Naive thymus-derived CD4-positive, alpha-beta T cell (primary cell): Measurements from ENCODE around the gene MAL. TPM values are rescaled to one million over a fixed set of nuclear protein-coding genes. Genes with fewer than 3 reads are reported as not detected.
A peak's percentile ranks its signal among the peaks of the same experiment; 100 is the strongest.

Experiments
- ATAC-seq: fragments of 150-1000 bp; cut with Tn5 transposase; 2 replicates; pipeline ENCODE4 v1.10.0; 2021; ENCODE audit warnings: mild to moderate bottlenecking, moderate library complexity
- CTCF ChIA-PET: fragments of 350-600 bp; sonication (Branson Sonifier 250); formaldehyde crosslinking; loops from one replicate; lab custom pipeline; 2021; ENCODE audit warnings: antibody characterized with exemption; lab: Charles Lee
- POLR2A ChIA-PET: fragments of 350-600 bp; sonication (Branson Sonifier 250); formaldehyde crosslinking; loops from one replicate; lab custom pipeline; 2021; ENCODE audit warnings: antibody characterized with exemption, inconsistent platforms; lab: Charles Lee
- DNase-seq, 9 donors: peaks; one replicate each; pipeline versions ENCODE4 v3.0.0 to v3.0.0-alpha.2; 2020 to 2022; ENCODE audit warnings: mixed read lengths in 1 of 9
- H3K27ac ChIP-seq: one replicate; pipeline ENCODE4 v1.7.0; 2013; ENCODE audit warnings: mild to moderate bottlenecking, low read depth, low read length, moderate library complexity
- H3K27me3 ChIP-seq, 2 donors: one replicate each; pipeline ENCODE4 v1.7.0; 2013; ENCODE audit warnings: low read length in 2 of 2, mild to moderate bottlenecking in 2 of 2, moderate library complexity in 2 of 2; ENCODE audit not compliant: control insufficient read depth in 2 of 2, insufficient read depth in 2 of 2
- H3K36me3 ChIP-seq, 3 experiments: 1 replicate in 2 of 3; 2 replicates in 1 of 3; pipeline ENCODE4 v1.7.0; 2013; ENCODE audit warnings: low read length in 3 of 3, mild to moderate bottlenecking in 3 of 3, moderate library complexity in 1 of 3; ENCODE audit not compliant: insufficient read depth in 3 of 3, control insufficient read depth in 2 of 3
- H3K4me1 ChIP-seq, 2 donors: one replicate each; pipeline ENCODE4 v1.7.0; 2013; ENCODE audit warnings: low read length in 2 of 2, mild to moderate bottlenecking in 2 of 2, moderate library complexity in 1 of 2; ENCODE audit not compliant: control insufficient read depth in 2 of 2, insufficient read depth in 2 of 2
- H3K4me3 ChIP-seq: 2 replicates; pipeline ENCODE4 v1.7.0; 2013; ENCODE audit warnings: mild to moderate bottlenecking, low read length
- H3K9me3 ChIP-seq, 3 experiments: 1 replicate in 2 of 3; 2 replicates in 1 of 3; pipeline ENCODE4 v1.7.0; 2013; ENCODE audit warnings: low read length in 3 of 3; ENCODE audit not compliant: control insufficient read depth in 2 of 3
- H3K27ac Mint-ChIP-seq, 9 donors: one replicate each; pipeline ENCODE4 v1.8.0; 2020 to 2022; ENCODE audit warnings: mixed read lengths in 9 of 9, mild to moderate bottlenecking in 8 of 9, moderate library complexity in 5 of 9, inconsistent platforms in 2 of 9
- H3K27me3 Mint-ChIP-seq, 5 donors: one replicate each; pipeline ENCODE4 v1.8.0; 2021 to 2022; ENCODE audit warnings: mixed read lengths in 5 of 5, mild to moderate bottlenecking in 1 of 5
- H3K36me3 Mint-ChIP-seq, 5 donors: one replicate each; pipeline ENCODE4 v1.8.0; 2020 to 2022; ENCODE audit warnings: mixed read lengths in 5 of 5, mild to moderate bottlenecking in 3 of 5, inconsistent platforms in 1 of 5
- H3K4me1 Mint-ChIP-seq, 7 donors: one replicate each; pipeline ENCODE4 v1.8.0; 2020 to 2022; ENCODE audit warnings: mixed read lengths in 7 of 7, mild to moderate bottlenecking in 3 of 7, inconsistent platforms in 1 of 7
- H3K4me3 Mint-ChIP-seq, 10 donors: one replicate each; pipeline ENCODE4 v1.8.0; 2020 to 2022; ENCODE audit warnings: mild to moderate bottlenecking in 10 of 10, mixed read lengths in 10 of 10, moderate library complexity in 6 of 10, inconsistent platforms in 2 of 10
- H3K9me3 Mint-ChIP-seq, 11 donors: one replicate each; pipeline ENCODE4 v1.8.0; 2020 to 2022; ENCODE audit warnings: mixed read lengths in 11 of 11, mild to moderate bottlenecking in 4 of 11, inconsistent platforms in 1 of 11, moderate library complexity in 1 of 11
- intact Hi-C, 2 donors: fragments of 100-400 bp; cut with micrococcal nuclease; formaldehyde crosslinking; loops; one replicate each; pipeline ENCODE4 v1.15.1; 2023
- polyA plus RNA-seq, 2 donors: library from polyadenylated mRNA; unstranded; fragments of 300-500 nt; fragmentation: Illumina TruSeq; gene quantifications; one replicate each; pipeline ENCODE4 v1.2.3, GENCODE V29; 2021
- total RNA-seq, 6 experiments: library from RNA in 5 of 6; stranded (reverse) in 5 of 6; gene quantifications; 1 replicate in 5 of 6; 2 replicates in 1 of 6; pipeline ENCODE4 v1.2.3 and lab custom pipeline; 2021 to 2026

MAL gene
- total and polyA plus RNA-seq, 7 experiments from 2014 or later: 124 to 575 (median 176) TPM

DNA sequence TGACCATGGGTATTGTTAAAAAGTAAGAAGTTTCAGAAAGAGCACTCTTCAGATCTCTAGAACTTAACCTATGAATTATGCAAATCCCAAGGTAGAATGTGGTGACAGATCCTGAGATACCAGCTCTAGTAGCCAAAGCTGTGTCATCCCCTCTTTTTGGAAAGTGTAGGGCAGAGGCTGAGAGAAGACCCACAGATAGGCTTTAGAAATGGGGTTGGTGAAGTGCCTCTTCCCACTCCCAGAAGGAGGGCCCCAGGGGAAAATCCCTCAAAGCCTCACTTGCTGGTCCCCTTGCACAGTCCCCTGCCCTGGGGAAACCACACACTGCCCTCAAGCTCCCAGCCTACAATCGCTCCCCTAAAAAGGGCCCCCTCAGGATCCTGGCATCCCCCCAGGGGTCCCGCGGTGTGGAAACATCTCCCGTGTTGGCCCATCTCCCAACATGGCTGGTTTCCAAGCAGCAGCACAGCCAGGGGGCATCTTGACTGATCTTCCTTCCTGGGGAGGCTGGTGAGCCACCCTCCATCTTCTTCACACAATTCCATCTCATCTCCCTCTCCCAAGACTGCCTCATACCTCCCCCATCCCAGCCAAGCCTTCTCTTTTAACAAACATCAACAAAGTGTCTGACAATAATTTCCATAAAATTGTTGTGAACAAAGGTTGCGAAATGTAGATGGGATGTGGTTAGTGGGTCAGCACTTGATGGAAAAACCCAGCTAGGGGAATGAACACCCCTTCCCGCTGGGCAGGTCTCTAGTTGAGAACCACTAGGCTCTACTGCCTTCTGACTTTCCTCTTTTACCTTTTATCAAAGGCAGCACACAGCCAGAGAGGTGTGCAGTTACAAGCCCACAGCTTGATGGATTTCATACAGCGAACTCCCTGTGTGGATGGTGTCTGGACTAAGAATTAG, 25.1 kb downstream of the MAL start:
- DNase-seq: no peak
- Histone ChIP-seq H3K27me3 (no peaks in the 10 kb centered on the region), H3K4me1 (peaks cover 0 to 83% of the 10 kb centered on the region in 2 donors), H3K9me3 (no peaks in the 10 kb centered on the region), H3K4me3 (no peak overlapping the region), H3K27ac (peak overlapping the region; percentile 62), H3K36me3 (peaks cover 0 to 53% (median 12%) of the 10 kb centered on the region in 3 experiments)
- Mint-ChIP-seq H3K4me3 (peak overlapping the region in 5 of 10 donors; percentile 3 to 76 (median 53)), H3K9me3 (no peaks in the 10 kb centered on the region), H3K27ac (peak overlapping the region; percentile 76 to 98 (median 90)), H3K36me3 (peaks cover 4 to 65% (median 45%) of the 10 kb centered on the region in 5 donors), H3K4me1 (peaks cover 25 to 96% (median 86%) of the 10 kb centered on the region in 7 donors), H3K27me3 (no peaks in the 10 kb centered on the region)
- intact Hi-C loops: loop anchor here in 1 of 2 donors (1.0 kb wide), 1 partner anchor 8 kb away; no protein-coding TSS in a partner anchor
- CTCF ChIA-PET: interaction anchor here (0.6 to 8.9 kb wide), 6 partner anchors 11 to 55 kb away, joined by 3 to 163 read pairs (median 6); partner anchors contain the start of gene MAL
- no peak for ATAC-seq
- POLR2A ChIA-PET: interaction anchor here (0.6 to 21.6 kb wide), 6 partner anchors 8 to 1183 kb away, joined by 3 to 581 read pairs (median 62); partner anchors contain the start of genes MAL and MRPS5

DNA sequence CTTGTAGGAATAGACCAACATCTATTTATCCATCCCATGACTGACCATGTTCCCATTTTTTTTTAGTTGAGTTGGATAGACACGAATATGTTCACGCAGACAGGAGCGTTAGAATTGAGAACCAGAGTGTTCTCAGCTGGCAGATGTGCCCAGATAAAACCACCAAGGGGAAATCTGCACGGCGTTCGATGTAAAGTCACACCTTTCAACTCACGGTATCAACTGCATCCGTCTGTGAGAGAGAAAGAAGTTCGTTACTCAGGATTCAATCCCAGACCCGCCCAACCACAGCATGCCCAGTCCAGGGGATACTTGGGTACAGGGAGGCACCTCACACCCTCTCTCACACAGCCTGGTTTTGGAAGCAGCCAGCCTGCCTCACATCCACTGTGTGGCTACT, 26.1 kb downstream of the MAL start:
- H3K27ac ChIP-seq: peak overlapping the region; percentile 62
- Mint-ChIP-seq H3K27me3 (no peaks in the 10 kb centered on the region), H3K4me3 (peak overlapping the region in 8 of 10 donors; percentile 6 to 76 (median 28)), H3K27ac (peak overlapping the region; percentile 76 to 98 (median 90)), H3K4me1 (peaks cover 30 to 96% (median 88%) of the 10 kb centered on the region in 7 donors), H3K36me3 (peaks cover 4 to 65% (median 40%) of the 10 kb centered on the region in 5 donors), H3K9me3 (no peaks in the 10 kb centered on the region)
- no peaks in the 10 kb centered on the region for H3K27me3 ChIP-seq
- peaks cover 0 to 83% of the 10 kb centered on the region in 2 donors for H3K4me1 ChIP-seq
- H3K36me3 ChIP-seq: peaks cover 0 to 48% (median 12%) of the 10 kb centered on the region in 3 experiments
- H3K9me3 ChIP-seq: no peaks in the 10 kb centered on the region
- ATAC-seq: no peak
- POLR2A ChIA-PET: interaction anchor here (0.6 to 21.6 kb wide), 7 partner anchors 9 to 1182 kb away, joined by 3 to 581 read pairs (median 51); partner anchors contain the start of genes MAL and MRPS5
- DNase-seq: no peak
- CTCF ChIA-PET: interaction anchor here (1.4 to 8.9 kb wide), 4 partner anchors 9 to 28 kb away, joined by 7 to 163 read pairs (median 37); partner anchors contain the start of gene MAL
- H3K4me3 ChIP-seq: no peak overlapping the region
- intact Hi-C loops: loop anchor here (1.0 to 2.0 kb wide), 2 partner anchors 9 to 29 kb away; no protein-coding TSS in a partner anchor

DNA sequence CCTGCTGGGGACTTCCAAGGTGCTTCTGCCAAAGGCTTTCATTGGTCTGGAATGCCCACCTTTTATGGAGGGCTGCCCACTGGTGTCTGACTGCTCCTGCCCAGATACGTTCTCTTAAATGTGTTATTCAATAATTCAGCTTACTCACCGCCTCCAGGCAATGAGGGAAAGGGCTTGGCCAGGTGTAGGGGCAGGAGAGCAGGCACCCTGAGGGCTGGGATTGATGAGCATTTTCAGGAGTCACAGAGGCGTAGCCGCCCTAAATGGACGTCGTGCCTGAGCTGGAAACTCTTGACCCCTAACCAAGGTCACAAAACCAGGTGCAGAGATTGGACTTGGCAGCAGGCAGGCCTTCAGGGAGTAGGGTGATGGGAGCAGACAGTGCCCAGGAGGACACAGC, 26.8 kb downstream of the MAL start:
- H3K4me3 ChIP-seq: no peak overlapping the region
- CTCF ChIA-PET: interaction anchor here (1.0 to 8.9 kb wide), 7 partner anchors 9 to 63 kb away, joined by 3 to 163 read pairs (median 9); partner anchors contain the start of gene MAL
- peaks cover 4 to 60% (median 39%) of the 10 kb centered on the region in 5 donors for H3K36me3 Mint-ChIP-seq
- H3K9me3 Mint-ChIP-seq: no peaks in the 10 kb centered on the region
- POLR2A ChIA-PET: interaction anchor here (1.0 to 21.6 kb wide), 6 partner anchors 10 to 69 kb away, joined by 3 to 581 read pairs (median 62); partner anchors contain the start of genes MAL and MRPS5
- H3K9me3 ChIP-seq: no peaks in the 10 kb centered on the region
- H3K27ac ChIP-seq: peak overlapping the region; percentile 62
- H3K4me1 Mint-ChIP-seq: peaks cover 29 to 96% (median 85%) of the 10 kb centered on the region in 7 donors
- intact Hi-C loops: loop anchor here in 1 of 2 donors (2.0 kb wide), 1 partner anchor 30 kb away; no protein-coding TSS in a partner anchor
- peaks cover 0 to 48% (median 12%) of the 10 kb centered on the region in 3 experiments for H3K36me3 ChIP-seq
- peak overlapping the region in 4 of 10 donors; percentile 14 to 76 (median 45) for H3K4me3 Mint-ChIP-seq
- H3K27ac Mint-ChIP-seq: peak overlapping the region; percentile 76 to 98 (median 90)
- ATAC-seq (no peak), DNase-seq (no peak)
- H3K4me1 ChIP-seq: peaks cover 0 to 82% of the 10 kb centered on the region in 2 donors
- no peaks in the 10 kb centered on the region for H3K27me3 ChIP-seq
- no peaks in the 10 kb centered on the region for H3K27me3 Mint-ChIP-seq

DNA sequence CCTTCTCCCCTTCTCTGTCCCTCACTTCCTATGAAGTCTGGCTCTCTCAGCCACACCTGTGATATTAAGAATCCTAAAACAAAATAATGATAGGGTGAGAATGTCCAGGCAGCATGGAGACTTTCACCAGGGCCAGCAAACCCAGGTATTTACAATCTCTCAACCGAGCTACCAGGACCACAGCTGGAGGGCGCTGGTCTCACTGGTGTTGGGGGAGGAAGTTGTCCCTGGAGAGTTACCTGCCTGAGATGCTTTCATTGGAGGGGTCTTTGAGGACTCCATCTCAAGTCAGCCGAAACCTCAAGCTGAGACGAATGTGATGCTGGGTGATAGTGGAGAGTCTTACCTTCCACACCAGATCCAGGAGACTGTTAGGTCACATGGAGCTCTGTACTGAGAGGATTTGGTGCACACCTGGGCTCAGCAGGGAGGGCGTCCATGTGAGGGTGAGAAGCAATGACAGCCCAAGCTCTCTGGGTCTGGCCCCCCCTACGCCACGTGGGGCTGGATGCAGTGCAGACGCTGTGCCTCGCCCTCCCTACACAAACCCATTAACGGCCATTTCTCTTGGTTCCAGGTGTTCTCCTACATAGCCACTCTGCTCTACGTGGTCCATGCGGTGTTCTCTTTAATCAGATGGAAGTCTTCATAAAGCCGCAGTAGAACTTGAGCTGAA, 27.4 kb downstream of the MAL start:
- Mint-ChIP-seq H3K36me3 (peaks cover 4 to 60% (median 39%) of the 10 kb centered on the region in 5 donors), H3K4me3 (peak overlapping the region in 8 of 10 donors; percentile 3 to 78 (median 44)), H3K27me3 (no peaks in the 10 kb centered on the region), H3K9me3 (no peaks in the 10 kb centered on the region), H3K4me1 (peaks cover 29 to 96% (median 85%) of the 10 kb centered on the region in 7 donors), H3K27ac (peak overlapping the region; percentile 76 to 98 (median 90))
- intact Hi-C loops: loop anchor here (1.0 to 2.0 kb wide), 4 partner anchors 9 to 30 kb away; no protein-coding TSS in a partner anchor
- H3K4me3 ChIP-seq: no peak overlapping the region
- H3K27me3 ChIP-seq: no peaks in the 10 kb centered on the region
- CTCF ChIA-PET: interaction anchor here (0.8 to 8.9 kb wide), 12 partner anchors 8 to 62 kb away, joined by 3 to 163 read pairs (median 6); partner anchors contain the start of gene MAL
- H3K4me1 ChIP-seq: peaks cover 0 to 76% of the 10 kb centered on the region in 2 donors
- H3K9me3 ChIP-seq: no peaks in the 10 kb centered on the region
- no peak for ATAC-seq
- POLR2A ChIA-PET: interaction anchor here (0.8 to 21.6 kb wide), 9 partner anchors 10 to 69 kb away, joined by 3 to 581 read pairs (median 6); partner anchors contain the start of genes MAL and MRPS5
- DNase-seq: no peak
- H3K36me3 ChIP-seq: peaks cover 0 to 45% (median 12%) of the 10 kb centered on the region in 3 experiments
- H3K27ac ChIP-seq: peak overlapping the region; percentile 62

DNA sequence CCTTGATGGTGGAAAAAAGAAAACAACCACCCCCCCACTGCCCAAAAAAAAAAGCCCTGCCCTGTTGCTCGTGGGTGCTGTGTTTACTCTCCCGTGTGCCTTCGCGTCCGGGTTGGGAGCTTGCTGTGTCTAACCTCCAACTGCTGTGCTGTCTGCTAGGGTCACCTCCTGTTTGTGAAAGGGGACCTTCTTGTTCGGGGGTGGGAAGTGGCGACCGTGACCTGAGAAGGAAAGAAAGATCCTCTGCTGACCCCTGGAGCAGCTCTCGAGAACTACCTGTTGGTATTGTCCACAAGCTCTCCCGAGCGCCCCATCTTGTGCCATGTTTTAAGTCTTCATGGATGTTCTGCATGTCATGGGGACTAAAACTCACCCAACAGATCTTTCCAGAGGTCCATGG, 28.0 kb downstream of the MAL start:
- Mint-ChIP-seq H3K4me1 (peaks cover 29 to 94% (median 87%) of the 10 kb centered on the region in 7 donors), H3K4me3 (peak overlapping the region; percentile 2 to 78 (median 49)), H3K36me3 (peaks cover 4 to 60% (median 39%) of the 10 kb centered on the region in 5 donors), H3K27ac (peak overlapping the region; percentile 76 to 98 (median 90)), H3K27me3 (no peaks in the 10 kb centered on the region), H3K9me3 (no peaks in the 10 kb centered on the region)
- CTCF ChIA-PET: interaction anchor here (0.7 to 8.9 kb wide), 15 partner anchors 9 to 68 kb away, joined by 3 to 163 read pairs (median 6); partner anchors contain the start of gene MAL
- intact Hi-C loops: loop anchor here (1.0 to 2.0 kb wide), 4 partner anchors 9 to 31 kb away; no protein-coding TSS in a partner anchor
- H3K36me3 ChIP-seq: peaks cover 0 to 39% (median 12%) of the 10 kb centered on the region in 3 experiments
- peak overlapping the region; percentile 62 for H3K27ac ChIP-seq
- POLR2A ChIA-PET: interaction anchor here (0.8 to 21.6 kb wide), 10 partner anchors 9 to 68 kb away, joined by 3 to 581 read pairs (median 6); partner anchors contain the start of genes MAL and MRPS5
- H3K9me3 ChIP-seq: no peaks in the 10 kb centered on the region
- H3K4me1 ChIP-seq: peaks cover 0 to 70% of the 10 kb centered on the region in 2 donors
- DNase-seq (peak in 1 of 9 donors; percentile 42), ATAC-seq (no peak)
- no peaks in the 10 kb centered on the region for H3K27me3 ChIP-seq
- no peak overlapping the region for H3K4me3 ChIP-seq
